Measurements from ENCODE around the gene UGT2B28. TPM values are rescaled to one million over a fixed set of nuclear protein-coding genes. Genes with fewer than 3 reads are reported as not detected.
"Not testable (repeated sequence)": the region's sequence is repeated elsewhere in the genome, so short reads cannot be mapped to it uniquely, and the experiment has no call there.

The UGT2B28 gene
- total RNA-seq, 1 donor from 2014 or later = not detected

DNA sequence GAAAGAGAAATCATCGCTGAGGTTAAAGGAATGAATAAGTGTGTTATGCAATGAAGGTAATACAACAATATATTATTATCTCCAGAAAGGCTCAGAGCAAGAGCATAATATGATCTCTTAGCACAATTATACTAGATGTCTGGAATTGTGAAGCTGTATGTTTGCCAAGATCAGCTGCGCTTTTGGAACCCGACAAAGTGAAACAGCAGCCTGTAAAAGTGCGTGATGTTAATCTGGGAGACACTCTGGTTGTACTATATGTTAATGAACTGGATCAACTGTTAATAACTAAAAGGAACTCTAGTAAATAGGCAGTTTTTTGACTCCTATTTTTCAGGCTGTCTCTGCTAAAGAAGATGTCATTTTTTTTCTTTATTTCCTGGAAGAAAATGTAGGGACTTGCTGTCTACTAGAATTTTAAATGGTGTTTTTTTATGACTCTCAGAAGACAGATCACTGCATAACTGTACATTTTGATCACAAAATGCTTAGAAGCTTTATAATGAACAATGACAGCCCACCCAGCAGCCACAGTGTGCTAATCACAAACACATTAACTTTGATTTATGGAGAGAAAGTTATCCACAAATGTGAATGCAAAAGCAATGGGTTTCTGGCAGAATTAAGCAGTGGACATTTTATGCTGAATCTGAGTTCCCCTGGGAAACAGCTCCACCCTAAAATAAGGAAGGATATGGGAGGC lies 50.2 kb downstream of the UGT2B28 start:
- ATAC-seq (no peak), DNase-seq (ENCODE audit: low spot score) (no peak)
- intact Hi-C loops (cut with DNase I) = no loop called here

GRCh38 chr4:69331304-69331703 lies 51.0 kb downstream of the UGT2B28 start:
- intact Hi-C loops (cut with DNase I); ATAC-seq; DNase-seq (ENCODE audit: low spot score): not testable (repeated sequence)

DNA sequence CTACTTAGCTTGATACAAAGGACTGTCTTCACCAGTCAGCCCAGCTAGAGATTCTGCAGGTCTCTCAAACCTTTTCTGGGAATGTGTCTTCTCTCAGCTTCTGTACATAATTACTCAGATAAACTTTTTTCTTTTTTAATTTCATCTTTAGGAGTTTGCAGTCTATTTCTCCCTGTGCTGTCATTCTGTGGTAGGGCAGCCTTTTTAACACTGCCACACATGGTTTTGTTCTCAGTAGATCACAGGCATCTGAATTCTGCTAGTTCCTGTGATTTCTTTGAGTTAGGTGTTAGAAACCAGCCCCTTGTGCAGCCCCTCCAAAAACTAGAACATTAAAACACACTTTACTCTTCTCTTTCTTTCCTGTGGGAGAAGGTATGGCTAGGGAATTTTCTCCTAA lies 55.2 kb downstream of the UGT2B28 start:
- DNase-seq (ENCODE audit: low spot score); ATAC-seq; intact Hi-C loops (cut with DNase I): not testable (repeated sequence)

- ATAC-seq; DNase-seq (ENCODE audit: low spot score); intact Hi-C loops (cut with DNase I): not testable (repeated sequence)
These were observed 62.8 kb downstream of the UGT2B28 start for GRCh38 chr4:69343114-69343513.

DNA sequence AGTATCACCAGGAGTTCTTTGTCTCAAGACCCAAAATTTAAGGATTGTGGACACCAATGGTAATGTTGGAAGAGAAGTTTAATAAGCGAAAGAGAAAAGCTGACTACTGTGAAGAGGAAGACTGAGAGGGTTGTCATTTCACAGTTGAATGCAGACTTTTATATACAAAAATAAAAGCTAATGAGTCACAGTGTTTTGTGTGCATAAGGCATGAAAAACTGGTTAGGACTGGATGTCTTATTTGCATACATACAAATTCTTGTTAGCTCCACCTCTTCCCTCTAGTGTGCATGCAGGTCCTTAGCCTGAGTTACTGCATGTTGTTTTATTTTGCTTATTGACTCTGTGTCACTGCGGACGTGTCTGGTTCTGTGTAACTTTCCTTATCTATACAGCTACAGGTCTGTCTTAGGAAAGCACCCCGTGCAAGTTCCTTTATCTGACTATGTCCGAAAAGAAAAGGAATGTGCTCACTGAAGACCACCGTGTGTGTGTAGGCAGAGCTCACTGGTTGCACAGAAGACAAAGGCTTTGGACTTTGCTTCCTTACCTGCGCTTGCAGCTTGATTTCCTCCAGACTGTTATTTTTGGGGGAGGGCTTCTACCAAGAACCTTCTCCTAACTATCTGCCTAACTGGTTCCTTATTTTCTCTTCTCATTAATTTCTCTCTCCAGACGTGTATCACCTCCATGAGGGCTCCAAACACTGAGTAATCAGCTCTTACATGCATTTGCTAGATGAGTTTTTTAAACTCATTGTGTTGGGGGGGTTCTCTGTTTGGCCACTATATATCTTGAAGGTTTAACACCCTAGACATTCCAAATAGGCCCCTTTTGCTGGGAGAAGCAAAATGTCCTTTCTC lies 63.5 kb downstream of the UGT2B28 start:
- intact Hi-C loops (cut with DNase I) = not testable (repeated sequence)

More for the DNA sequence above, 63.5 kb downstream of the UGT2B28 start:
- DNase-seq (ENCODE audit: low spot score); ATAC-seq: not testable (repeated sequence)

Other genes starting within 250 kb of the UGT2B28 start
- gene UGT2B7, start 184.0 kb upstream of the UGT2B28 start, total RNA-seq = not detected
- gene UGT2B11, start 65.7 kb upstream of the UGT2B28 start, total RNA-seq = not detected
- gene UGT2B4, start 215.4 kb downstream of the UGT2B28 start, total RNA-seq = not detected